SK-N-SH (cell line): ENCODE data around the gene CACNA1D.

Experiments used
- CHD2 ChIP-seq: fragments of 150-350 bp; IDR thresholded peaks from 2 replicates; pipeline ENCODE4 v1.6.1; 2018; ENCODE audit warnings: low read length; ENCODE audit not compliant: partially characterized antibody
- CTCF ChIP-seq: fragments of 200-600 bp; sonication (generic); IDR thresholded peaks from 2 replicates; pipeline ENCODE4 v1.6.1; 2017; ENCODE audit warnings: antibody characterized with exemption, mild to moderate bottlenecking, moderate library complexity
- ELF1 ChIP-seq: IDR thresholded peaks from 2 replicates; pipeline ENCODE4 v1.4.0; 2012
- FOXJ3 ChIP-seq: sonication (generic); formaldehyde crosslinking; IDR thresholded peaks from 2 replicates; pipeline ENCODE4 v1.5.1; 2020; ENCODE audit warnings: mild to moderate bottlenecking, missing genetic modification reagents
- MAX ChIP-seq: IDR thresholded peaks from 2 replicates; pipeline ENCODE4 v1.4.0; 2012; ENCODE audit warnings: low read depth
- NRF1 ChIP-seq: IDR thresholded peaks from 2 replicates; pipeline ENCODE4 v1.6.1; 2012; ENCODE audit warnings: low read depth, mild to moderate bottlenecking, low read length
- RAD21 ChIP-seq: IDR thresholded peaks from 2 replicates; pipeline ENCODE4 v1.6.1; 2012; ENCODE audit warnings: mild to moderate bottlenecking, low read length
- REST ChIP-seq: IDR thresholded peaks from 2 replicates; pipeline ENCODE4 v1.6.1; 2012; ENCODE audit warnings: mild to moderate bottlenecking, low read depth, low read length, moderate library complexity
- TAF1 ChIP-seq: IDR thresholded peaks from 2 replicates; pipeline ENCODE4 v1.6.1; 2012; ENCODE audit warnings: low read depth, mild to moderate bottlenecking, low read length, moderate library complexity, borderline replicate concordance
- TEAD4 ChIP-seq: IDR thresholded peaks from 2 replicates; pipeline ENCODE4 v1.4.0; 2012; ENCODE audit warnings: mild to moderate bottlenecking, borderline replicate concordance; ENCODE audit not compliant: insufficient read depth
- USF1 ChIP-seq: IDR thresholded peaks from 2 replicates; pipeline ENCODE4 v1.4.0; 2012; ENCODE audit warnings: low read depth, borderline replicate concordance

GRCh38 chr3:53671192-53671960 is 177.0 kb downstream of the CACNA1D start:
- no peak for TF ChIP-seq CTCF
- TF ChIP-seq CHD2: peak; percentile 70
- peak; percentile 86 for TF ChIP-seq FOXJ3 (CRISPR knock-in tag)
- no peak for TF ChIP-seq MAX
- TF ChIP-seq RAD21: peak; percentile 4; the same call in 1 of the 2 replicates
- TF ChIP-seq ELF1: no peak
- 0 out of 2 replicates have a peak, but pooled peaks have one; percentile 11 for TF ChIP-seq REST
- TF ChIP-seq NRF1: no peak
- TF ChIP-seq TAF1: no peak
- TF ChIP-seq TEAD4: no peak
- no peak for TF ChIP-seq USF1
